ENCODE measurements around the gene ALKBH6.

DNA sequence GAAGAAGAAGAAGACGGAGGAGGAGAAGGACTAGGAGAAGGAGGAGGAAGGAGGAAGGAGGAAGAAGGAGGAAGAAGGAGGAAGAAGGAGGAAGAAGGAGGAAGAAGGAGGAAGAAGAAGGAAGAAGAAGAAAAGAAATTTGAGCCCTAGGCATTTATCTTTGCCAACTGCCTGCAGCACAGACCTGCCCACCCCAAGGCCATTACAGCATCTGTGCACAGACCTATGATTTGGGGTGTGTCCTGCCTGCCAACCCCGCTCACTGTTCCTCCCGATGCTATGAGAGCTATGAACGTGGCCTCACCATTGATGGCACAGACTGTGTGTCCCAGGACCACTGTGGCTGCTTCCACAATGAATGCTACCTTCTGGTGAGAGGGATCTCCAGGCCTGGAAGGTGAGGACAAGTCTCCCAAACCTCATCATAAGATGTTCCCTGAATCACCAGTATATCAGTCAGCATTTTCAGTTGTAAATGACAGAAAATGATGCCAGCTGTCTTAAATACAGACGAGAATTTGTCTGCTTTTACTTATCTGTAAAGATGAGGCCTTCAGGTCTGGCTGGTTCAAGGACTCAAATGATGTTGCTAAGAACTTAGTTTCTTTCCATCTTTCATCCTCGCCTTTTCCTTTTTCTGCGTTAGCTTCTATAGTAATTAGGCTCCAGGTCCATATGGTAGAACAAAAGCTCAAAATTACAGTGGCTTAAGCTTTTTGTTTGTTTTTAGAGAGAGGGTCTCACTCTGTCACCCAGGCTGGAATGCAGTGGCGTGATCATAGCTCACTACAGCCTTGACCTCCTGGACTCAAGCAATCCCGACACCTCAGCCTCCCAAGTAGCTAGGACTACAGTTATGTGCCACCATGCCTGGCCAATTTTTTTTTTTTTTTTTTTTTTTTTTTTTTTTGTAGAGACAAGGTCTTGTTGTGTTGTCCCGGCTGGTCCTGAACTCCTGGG, 23.0 kb downstream of the ALKBH6 start:
- TF ChIP-seq POLR2A (IDR thresholded peaks at IDR 0.05) = no peak
- TF ChIP-seq, protein P1, sequence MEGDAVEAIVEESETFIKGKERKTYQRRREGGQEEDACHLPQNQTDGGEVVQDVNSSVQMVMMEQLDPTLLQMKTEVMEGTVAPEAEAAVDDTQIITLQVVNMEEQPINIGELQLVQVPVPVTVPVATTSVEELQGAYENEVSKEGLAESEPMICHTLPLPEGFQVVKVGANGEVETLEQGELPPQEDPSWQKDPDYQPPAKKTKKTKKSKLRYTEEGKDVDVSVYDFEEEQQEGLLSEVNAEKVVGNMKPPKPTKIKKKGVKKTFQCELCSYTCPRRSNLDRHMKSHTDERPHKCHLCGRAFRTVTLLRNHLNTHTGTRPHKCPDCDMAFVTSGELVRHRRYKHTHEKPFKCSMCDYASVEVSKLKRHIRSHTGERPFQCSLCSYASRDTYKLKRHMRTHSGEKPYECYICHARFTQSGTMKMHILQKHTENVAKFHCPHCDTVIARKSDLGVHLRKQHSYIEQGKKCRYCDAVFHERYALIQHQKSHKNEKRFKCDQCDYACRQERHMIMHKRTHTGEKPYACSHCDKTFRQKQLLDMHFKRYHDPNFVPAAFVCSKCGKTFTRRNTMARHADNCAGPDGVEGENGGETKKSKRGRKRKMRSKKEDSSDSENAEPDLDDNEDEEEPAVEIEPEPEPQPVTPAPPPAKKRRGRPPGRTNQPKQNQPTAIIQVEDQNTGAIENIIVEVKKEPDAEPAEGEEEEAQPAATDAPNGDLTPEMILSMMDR (IDR thresholded peaks at IDR 0.05) = no peak
